Measurements from ENCODE around the gene DNAJC16. TPM values are rescaled to one million over a fixed set of nuclear protein-coding genes. Genes with fewer than 3 reads are reported as not detected.

DNAJC16 gene
- total and polyA plus RNA-seq, 2 of the 13 experiments (the other 11 are each of a cell fraction or from before 2014, with no cell fraction given): 11.4 to 15.4 TPM

DNA sequence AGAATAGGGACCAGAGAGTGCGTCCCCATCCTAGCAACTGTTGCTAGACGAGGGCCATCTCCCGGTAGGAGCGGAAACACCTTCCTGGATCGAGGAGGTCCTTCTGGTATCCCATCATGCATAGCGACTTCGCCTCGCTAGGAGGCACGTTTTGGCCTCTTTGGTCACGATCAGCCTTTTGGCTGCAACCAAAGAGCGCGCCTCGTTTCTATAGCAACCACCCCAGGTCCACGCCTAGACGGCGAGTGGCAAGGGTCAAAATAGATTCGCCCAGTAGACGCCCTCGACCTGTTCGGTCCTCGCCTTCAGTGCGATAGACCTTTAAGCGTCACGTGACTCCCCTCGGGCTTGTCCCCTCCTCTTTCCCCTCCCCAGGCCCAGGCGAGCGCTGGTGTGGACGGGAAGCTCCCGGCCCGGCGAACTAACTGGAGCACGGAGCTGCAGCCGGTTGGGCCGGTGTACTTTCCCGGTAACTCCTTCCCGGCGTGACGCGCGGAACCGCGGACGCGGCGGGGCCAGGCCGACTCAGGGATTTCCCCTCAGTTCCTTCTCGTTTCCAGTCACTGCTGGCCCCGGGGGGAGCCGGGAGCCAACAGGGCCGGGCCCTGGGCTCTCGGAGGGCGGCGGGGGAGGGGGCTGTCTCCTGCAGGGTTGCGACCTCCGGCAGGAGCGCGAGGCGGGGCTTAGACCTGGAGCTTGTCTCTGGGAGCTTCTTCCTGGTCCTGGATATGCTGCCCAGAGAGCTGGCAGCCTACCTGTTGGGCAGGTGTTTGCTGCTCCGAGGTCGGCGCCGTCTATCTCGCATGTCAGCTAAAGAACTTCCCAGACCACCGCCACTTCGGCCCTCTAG is at the start of gene DNAJC16 (continued):
- TF ChIP-seq, protein P1, sequence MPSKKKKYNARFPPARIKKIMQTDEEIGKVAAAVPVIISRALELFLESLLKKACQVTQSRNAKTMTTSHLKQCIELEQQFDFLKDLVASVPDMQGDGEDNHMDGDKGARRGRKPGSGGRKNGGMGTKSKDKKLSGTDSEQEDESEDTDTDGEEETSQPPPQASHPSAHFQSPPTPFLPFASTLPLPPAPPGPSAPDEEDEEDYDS (CRISPR knock-in tag; IDR thresholded peaks at IDR 0.05): no peak; the same call in none of the 2 replicates
- TF ChIP-seq, protein P2, sequence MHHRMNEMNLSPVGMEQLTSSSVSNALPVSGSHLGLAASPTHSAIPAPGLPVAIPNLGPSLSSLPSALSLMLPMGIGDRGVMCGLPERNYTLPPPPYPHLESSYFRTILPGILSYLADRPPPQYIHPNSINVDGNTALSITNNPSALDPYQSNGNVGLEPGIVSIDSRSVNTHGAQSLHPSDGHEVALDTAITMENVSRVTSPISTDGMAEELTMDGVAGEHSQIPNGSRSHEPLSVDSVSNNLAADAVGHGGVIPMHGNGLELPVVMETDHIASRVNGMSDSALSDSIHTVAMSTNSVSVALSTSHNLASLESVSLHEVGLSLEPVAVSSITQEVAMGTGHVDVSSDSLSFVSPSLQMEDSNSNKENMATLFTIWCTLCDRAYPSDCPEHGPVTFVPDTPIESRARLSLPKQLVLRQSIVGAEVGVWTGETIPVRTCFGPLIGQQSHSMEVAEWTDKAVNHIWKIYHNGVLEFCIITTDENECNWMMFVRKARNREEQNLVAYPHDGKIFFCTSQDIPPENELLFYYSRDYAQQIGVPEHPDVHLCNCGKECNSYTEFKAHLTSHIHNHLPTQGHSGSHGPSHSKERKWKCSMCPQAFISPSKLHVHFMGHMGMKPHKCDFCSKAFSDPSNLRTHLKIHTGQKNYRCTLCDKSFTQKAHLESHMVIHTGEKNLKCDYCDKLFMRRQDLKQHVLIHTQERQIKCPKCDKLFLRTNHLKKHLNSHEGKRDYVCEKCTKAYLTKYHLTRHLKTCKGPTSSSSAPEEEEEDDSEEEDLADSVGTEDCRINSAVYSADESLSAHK (CRISPR knock-in tag; IDR thresholded peaks at IDR 0.05; ENCODE audit: borderline replicate concordance): no peak
- TF ChIP-seq, protein P3, sequence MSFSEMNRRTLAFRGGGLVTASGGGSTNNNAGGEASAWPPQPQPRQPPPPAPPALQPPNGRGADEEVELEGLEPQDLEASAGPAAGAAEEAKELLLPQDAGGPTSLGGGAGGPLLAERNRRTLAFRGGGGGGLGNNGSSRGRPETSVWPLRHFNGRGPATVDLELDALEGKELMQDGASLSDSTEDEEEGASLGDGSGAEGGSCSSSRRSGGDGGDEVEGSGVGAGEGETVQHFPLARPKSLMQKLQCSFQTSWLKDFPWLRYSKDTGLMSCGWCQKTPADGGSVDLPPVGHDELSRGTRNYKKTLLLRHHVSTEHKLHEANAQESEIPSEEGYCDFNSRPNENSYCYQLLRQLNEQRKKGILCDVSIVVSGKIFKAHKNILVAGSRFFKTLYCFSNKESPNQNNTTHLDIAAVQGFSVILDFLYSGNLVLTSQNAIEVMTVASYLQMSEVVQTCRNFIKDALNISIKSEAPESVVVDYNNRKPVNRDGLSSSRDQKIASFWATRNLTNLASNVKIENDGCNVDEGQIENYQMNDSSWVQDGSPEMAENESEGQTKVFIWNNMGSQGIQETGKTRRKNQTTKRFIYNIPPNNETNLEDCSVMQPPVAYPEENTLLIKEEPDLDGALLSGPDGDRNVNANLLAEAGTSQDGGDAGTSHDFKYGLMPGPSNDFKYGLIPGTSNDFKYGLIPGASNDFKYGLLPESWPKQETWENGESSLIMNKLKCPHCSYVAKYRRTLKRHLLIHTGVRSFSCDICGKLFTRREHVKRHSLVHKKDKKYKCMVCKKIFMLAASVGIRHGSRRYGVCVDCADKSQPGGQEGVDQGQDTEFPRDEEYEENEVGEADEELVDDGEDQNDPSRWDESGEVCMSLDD (CRISPR knock-in tag; IDR thresholded peaks at IDR 0.05; ENCODE audit: borderline replicate concordance): no peak
- TF ChIP-seq, protein P4, sequence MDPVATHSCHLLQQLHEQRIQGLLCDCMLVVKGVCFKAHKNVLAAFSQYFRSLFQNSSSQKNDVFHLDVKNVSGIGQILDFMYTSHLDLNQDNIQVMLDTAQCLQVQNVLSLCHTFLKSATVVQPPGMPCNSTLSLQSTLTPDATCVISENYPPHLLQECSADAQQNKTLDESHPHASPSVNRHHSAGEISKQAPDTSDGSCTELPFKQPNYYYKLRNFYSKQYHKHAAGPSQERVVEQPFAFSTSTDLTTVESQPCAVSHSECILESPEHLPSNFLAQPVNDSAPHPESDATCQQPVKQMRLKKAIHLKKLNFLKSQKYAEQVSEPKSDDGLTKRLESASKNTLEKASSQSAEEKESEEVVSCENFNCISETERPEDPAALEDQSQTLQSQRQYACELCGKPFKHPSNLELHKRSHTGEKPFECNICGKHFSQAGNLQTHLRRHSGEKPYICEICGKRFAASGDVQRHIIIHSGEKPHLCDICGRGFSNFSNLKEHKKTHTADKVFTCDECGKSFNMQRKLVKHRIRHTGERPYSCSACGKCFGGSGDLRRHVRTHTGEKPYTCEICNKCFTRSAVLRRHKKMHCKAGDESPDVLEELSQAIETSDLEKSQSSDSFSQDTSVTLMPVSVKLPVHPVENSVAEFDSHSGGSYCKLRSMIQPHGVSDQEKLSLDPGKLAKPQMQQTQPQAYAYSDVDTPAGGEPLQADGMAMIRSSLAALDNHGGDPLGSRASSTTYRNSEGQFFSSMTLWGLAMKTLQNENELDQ (CRISPR knock-in tag; IDR thresholded peaks at IDR 0.05; ENCODE audit: borderline replicate concordance): no peak
- TF ChIP-seq, protein P5, sequence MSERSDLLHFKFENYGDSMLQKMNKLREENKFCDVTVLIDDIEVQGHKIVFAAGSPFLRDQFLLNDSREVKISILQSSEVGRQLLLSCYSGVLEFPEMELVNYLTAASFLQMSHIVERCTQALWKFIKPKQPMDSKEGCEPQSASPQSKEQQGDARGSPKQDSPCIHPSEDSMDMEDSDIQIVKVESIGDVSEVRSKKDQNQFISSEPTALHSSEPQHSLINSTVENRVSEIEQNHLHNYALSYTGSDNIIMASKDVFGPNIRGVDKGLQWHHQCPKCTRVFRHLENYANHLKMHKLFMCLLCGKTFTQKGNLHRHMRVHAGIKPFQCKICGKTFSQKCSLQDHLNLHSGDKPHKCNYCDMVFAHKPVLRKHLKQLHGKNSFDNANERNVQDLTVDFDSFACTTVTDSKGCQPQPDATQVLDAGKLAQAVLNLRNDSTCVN (CRISPR knock-in tag; IDR thresholded peaks at IDR 0.05; ENCODE audit: borderline replicate concordance): no peak; the same call in 1 of the 2 replicates
- TF ChIP-seq, protein P6, sequence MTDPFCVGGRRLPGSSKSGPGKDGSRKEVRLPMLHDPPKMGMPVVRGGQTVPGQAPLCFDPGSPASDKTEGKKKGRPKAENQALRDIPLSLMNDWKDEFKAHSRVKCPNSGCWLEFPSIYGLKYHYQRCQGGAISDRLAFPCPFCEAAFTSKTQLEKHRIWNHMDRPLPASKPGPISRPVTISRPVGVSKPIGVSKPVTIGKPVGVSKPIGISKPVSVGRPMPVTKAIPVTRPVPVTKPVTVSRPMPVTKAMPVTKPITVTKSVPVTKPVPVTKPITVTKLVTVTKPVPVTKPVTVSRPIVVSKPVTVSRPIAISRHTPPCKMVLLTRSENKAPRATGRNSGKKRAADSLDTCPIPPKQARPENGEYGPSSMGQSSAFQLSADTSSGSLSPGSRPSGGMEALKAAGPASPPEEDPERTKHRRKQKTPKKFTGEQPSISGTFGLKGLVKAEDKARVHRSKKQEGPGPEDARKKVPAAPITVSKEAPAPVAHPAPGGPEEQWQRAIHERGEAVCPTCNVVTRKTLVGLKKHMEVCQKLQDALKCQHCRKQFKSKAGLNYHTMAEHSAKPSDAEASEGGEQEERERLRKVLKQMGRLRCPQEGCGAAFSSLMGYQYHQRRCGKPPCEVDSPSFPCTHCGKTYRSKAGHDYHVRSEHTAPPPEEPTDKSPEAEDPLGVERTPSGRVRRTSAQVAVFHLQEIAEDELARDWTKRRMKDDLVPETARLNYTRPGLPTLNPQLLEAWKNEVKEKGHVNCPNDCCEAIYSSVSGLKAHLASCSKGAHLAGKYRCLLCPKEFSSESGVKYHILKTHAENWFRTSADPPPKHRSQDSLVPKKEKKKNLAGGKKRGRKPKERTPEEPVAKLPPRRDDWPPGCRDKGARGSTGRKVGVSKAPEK (CRISPR knock-in tag; IDR thresholded peaks at IDR 0.05; ENCODE audit: borderline replicate concordance): no peak
- TF ChIP-seq, protein P7, sequence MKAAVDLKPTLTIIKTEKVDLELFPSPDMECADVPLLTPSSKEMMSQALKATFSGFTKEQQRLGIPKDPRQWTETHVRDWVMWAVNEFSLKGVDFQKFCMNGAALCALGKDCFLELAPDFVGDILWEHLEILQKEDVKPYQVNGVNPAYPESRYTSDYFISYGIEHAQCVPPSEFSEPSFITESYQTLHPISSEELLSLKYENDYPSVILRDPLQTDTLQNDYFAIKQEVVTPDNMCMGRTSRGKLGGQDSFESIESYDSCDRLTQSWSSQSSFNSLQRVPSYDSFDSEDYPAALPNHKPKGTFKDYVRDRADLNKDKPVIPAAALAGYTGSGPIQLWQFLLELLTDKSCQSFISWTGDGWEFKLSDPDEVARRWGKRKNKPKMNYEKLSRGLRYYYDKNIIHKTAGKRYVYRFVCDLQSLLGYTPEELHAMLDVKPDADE (CRISPR knock-in tag; IDR thresholded peaks at IDR 0.05): no peak
- no peak for TF ChIP-seq ZNF230 (CRISPR knock-in tag; IDR thresholded peaks at IDR 0.05)
- no peak; the same call in 1 of the 2 replicates for TF ChIP-seq ZNF839 (CRISPR knock-in tag; IDR thresholded peaks at IDR 0.05; ENCODE audit: borderline replicate concordance)
- TF ChIP-seq, protein P8, sequence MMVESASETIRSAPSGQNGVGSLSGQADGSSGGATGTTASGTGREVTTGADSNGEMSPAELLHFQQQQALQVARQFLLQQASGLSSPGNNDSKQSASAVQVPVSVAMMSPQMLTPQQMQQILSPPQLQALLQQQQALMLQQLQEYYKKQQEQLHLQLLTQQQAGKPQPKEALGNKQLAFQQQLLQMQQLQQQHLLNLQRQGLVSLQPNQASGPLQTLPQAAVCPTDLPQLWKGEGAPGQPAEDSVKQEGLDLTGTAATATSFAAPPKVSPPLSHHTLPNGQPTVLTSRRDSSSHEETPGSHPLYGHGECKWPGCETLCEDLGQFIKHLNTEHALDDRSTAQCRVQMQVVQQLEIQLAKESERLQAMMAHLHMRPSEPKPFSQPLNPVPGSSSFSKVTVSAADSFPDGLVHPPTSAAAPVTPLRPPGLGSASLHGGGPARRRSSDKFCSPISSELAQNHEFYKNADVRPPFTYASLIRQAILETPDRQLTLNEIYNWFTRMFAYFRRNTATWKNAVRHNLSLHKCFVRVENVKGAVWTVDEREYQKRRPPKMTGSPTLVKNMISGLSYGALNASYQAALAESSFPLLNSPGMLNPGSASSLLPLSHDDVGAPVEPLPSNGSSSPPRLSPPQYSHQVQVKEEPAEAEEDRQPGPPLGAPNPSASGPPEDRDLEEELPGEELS (CRISPR knock-in tag; IDR thresholded peaks at IDR 0.05): peak; percentile 53

Measured in HepG2 (cell line).